ENCODE results near the gene AHRR. TPM values are rescaled to one million over a fixed set of nuclear protein-coding genes. Genes with fewer than 3 reads are reported as not detected.

The AHRR gene
- total and polyA plus RNA-seq, 9 of the 15 experiments (the other 6 are each of a cell fraction or from before 2014, with no cell fraction given) = 0.06 to 1.6 (median 0.75) TPM; not detected in 1

GRCh38 chr5:385321-385720 is 63.8 kb downstream of the AHRR start:
- in situ Hi-C loops (cut with MboI) = no loop called here
- peaks cover 0 to 7% of the 10 kb centered on the region in 2 experiments; a peak in 1 of 5 replicates for H3K4me1 ChIP-seq (replicated peaks in 1 of 2; ENCODE audit: control insufficient read depth in 2 of 2, insufficient read depth in 2 of 2, low read length in 2 of 2)
- H2AFZ ChIP-seq (ENCODE audit: low read depth, low read length) = no peak overlapping the region
- no peaks in the 10 kb centered on the region for H3K36me3 ChIP-seq (ENCODE audit: control insufficient read depth, insufficient read depth, low read length)
- ChIA-PET POLR2A (no interaction called here), CTCF (ENCODE audit: low intra/inter-chr PET ratio) (no interaction called here)
- TF ChIP-seq ZFP1 (CRISPR knock-in tag; IDR thresholded peaks at IDR 0.05) = peak; percentile 62; the same call in 1 of the 2 replicates
- TF ChIP-seq, protein P1, sequence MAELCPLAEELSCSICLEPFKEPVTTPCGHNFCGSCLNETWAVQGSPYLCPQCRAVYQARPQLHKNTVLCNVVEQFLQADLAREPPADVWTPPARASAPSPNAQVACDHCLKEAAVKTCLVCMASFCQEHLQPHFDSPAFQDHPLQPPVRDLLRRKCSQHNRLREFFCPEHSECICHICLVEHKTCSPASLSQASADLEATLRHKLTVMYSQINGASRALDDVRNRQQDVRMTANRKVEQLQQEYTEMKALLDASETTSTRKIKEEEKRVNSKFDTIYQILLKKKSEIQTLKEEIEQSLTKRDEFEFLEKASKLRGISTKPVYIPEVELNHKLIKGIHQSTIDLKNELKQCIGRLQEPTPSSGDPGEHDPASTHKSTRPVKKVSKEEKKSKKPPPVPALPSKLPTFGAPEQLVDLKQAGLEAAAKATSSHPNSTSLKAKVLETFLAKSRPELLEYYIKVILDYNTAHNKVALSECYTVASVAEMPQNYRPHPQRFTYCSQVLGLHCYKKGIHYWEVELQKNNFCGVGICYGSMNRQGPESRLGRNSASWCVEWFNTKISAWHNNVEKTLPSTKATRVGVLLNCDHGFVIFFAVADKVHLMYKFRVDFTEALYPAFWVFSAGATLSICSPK (IDR thresholded peaks at IDR 0.05; ENCODE audit: borderline replicate concordance) = no peak
- H3K9ac ChIP-seq (ENCODE audit: insufficient read depth in 1 of 2, low read depth in 2 of 2, low read length in 2 of 2) = no peak overlapping the region
- no TSS peak for BruUV-seq (replicated peaks)
- intact Hi-C loops (cut with micrococcal nuclease) = no loop called here
- 0 out of 2 replicates have a peak, but pooled peaks cover 2% of the 10 kb centered on the region for H3K9me3 ChIP-seq (replicated peaks; ENCODE audit: control insufficient read depth, insufficient read depth, low read depth, low read length)
- no peak for ATAC-seq
- 13% methylated on average over 1 of the region's 1 CpG for WGBS (ENCODE audit: insufficient coverage, low coverage, missing lambda C conversion rate)
- H3K4me2 ChIP-seq (ENCODE audit: insufficient read depth, low read length) = no peak overlapping the region
- FAIRE-seq = no peak
- no peak overlapping the region for H3K27ac ChIP-seq (ENCODE audit: extremely low read depth, low read depth, low read length)
- H4K20me1 ChIP-seq (replicated peaks; ENCODE audit: control insufficient read depth, insufficient read depth, low read length) = 0 out of 2 replicates have a peak, but pooled peaks cover 3% of the 10 kb centered on the region
- H3K27me3 ChIP-seq (ENCODE audit: control insufficient read depth in 2 of 2, insufficient read depth in 2 of 2, low read length in 2 of 2) = peaks cover 20 to 33% of the 10 kb centered on the region in 2 experiments; a peak in 4 of 5 replicates
- DNase-seq (ENCODE audit: extremely low read depth in 1 of 4, low spot score in 3 of 4) = no peak
- no peaks in the 10 kb centered on the region for H3K79me2 ChIP-seq (ENCODE audit: control insufficient read depth, insufficient read depth, low read length)
- H3K4me3 ChIP-seq = no peak overlapping the region
- H3K9me1 ChIP-seq (ENCODE audit: control insufficient read depth, insufficient read depth, low read length) = no peaks in the 10 kb centered on the region
